HG02610 (cell line): ENCODE data around the gene AGAP1.

ENCODE experiments used
- ATAC-seq: cut with Tn5 transposase; IDR thresholded peaks from one replicate; pipeline ENCODE4 v1.9.1; 2021; ENCODE audit warnings: mild to moderate bottlenecking, moderate library complexity; ENCODE audit not compliant: unreplicated experiment

Gene AGAP1

DNA sequence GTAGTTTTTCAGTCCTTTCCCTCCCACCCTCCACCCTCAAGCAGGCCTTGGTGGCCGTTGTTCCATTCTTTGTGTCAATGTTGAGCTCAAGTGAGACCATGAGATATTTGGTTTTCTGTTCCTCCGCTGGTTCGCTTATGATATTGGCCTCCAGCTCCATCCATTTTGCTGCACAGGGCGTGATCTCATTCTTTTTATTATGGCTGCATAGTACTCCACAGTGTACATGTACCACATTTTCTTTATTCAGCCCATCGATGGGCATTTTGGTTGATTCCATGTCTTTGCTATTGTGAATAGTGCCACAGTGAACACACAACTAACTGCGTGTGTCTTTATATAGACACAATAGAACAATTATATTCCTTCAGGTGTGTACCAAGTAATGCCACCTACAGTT, 14.1 kb downstream of the AGAP1 start:
- ATAC-seq = no peak

DNA sequence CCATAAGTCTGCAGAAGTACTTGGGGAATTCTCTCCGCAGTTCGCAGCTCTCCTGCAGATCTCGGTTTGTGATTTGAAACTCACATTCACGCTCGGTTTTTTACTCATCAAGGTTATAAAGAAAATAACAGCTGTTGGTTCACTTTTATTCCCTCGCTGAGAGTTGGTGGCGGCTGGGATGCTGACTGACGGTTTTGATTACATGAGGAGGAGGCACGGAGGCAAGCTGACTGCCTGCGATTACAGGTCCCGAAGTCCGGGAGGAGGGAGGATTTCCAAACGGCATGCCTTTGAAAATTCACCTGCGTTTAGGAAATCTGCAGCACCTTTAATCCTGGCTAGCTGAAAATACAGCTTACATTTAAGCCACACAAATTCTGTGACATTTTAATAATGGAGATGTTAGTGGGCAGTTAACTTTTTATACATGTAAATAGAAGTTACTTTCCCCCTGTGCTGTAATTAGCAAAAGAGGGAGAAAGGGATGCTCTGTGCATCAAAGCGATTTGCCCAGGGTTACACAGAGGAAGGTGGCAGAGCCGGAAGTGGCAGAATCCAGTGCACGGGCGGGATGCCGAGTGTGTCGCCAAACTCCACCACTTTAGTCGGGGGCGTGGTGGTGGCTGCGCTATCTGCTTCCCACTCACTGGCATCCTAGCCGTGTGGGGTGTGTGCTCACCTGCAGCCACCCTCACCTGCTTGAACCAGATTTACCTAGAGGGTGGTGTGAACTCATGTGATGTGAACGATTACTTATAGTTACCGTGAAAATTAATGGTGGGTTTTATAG, 14.7 kb downstream of the AGAP1 start:
- ATAC-seq = no peak

DNA sequence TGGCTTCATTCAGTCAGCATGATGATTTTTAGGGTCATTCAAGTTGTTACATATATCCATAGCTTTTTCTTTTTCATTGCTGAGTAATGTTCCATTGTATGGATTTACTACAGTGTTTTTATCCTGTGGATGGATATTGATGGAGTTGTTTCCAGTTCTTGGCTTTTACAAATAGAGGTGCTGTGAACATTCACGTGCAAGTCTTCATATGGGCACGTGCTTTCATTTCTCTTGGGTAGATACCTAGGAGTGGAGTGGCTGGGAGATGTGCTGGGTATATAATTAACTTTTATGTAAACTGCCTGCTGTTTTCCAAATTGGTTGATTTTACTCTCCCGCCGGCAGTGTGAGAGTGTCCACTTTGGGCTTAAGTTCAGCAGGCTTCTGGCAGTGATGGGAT, 16.5 kb downstream of the AGAP1 start:
- no peak for ATAC-seq

DNA sequence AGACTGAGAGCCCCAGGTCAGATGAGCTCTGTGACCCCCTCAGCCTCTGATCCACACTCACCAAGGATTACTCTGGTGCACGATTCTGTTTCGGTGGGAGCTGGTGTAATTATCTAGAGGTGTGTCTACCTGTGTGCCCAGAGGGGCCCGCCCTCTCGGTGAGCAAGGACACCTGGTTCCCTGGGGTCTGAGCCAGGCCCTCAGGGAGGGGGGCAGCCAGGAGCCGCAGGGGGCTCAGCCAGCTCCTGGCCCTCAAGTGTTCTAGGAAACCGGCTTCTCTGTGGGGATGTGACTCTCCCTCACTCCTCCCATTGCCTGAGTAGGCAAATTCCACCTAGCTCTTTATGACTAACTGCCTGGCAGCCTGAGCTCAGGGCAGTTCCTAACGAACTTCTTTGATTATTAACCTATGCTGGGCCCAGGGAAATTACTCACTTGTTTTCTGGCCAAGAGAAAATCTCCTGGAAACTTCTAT, 17.4 kb downstream of the AGAP1 start:
- no peak for ATAC-seq

DNA sequence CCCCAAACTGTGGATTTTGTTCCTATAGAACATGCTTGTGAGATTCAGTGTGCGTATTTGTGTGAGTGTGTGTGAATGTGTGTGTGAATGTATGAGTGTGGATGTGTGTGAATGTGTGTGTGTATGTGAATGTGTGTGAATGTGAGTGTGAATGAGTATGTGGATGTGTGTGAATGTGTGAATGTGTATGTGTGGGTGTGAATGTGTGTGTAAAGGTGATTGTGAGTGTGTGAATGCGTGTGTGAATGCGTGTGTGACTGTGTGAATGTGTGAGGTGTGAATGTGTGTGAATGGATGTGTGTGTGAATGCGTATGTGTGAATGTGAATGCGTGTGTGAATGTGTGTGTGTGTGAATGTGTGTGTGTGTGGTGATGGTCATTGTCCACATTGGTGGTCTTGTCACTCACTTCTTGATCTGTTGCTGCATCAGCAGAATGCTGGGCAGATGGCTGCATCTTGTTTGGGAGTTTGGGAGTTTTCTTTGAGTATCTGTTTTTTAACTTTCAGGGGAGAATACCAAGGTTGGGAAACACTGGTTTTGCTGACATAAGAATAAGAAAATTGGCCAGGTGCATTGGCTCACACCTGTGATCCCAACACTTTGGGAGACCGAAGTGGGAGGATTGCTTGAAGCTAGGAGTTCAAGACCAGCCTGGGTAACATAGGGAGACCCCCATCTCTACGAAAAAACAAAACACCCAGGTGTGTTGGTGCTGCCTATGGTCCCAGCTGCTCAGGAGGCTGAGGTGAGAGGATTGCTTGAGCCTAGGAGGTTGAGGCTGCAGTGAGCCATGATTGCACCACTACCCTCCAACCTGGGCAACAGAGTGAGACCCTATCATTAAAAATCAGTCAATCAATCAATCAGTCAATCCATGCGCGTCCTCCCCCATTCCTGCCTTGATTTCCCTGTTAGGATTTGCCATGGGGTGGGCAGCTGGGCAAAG, 18.2 kb downstream of the AGAP1 start:
- no peak for ATAC-seq

DNA sequence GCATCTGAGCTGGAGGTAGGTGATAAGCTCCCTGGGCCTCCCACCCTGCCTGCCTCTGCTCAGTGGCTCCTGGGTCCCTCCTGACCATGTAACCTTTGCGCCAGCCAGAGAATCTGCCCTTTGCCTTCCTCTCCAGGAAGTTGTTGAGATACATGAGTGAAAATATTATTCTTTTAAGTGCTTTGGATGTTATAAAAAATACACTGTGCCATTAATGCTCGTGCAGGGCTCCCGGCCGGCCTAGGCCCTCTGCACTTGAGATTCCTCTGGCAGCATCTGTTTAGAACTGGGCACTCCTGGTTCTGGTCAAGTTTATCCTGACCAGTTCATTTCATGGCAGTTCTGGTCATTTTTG, 18.8 kb downstream of the AGAP1 start:
- no peak for ATAC-seq

DNA sequence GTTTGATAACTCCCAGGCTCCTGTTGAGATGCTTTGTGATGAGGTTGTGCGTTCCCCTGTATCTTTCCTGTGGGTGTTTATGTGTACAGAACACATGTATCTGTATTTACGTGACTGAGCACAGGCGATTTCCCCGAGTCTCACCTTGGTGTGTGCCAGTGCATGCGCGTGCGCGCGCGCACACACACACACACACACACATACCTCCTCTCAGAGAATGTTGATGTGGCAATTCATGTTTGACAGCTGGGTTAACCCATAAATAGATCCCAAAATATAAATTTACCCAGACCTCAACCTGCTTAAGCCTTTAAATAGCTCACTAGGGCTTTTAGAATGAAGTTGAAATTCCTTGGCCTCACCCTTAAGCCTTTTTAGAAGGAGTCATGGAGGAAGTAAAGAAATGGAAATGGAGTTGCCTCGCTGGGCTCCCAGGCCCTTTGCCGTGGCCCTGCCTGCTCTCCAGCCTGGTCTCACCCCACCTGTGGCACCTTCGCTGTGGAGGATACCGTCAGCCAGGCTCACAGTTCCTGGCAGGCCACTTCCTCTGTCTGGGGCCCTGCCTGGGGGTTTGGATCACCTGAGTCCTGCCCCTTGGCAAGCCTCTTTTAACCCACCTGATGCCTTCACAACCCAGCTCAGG, 20.3 kb downstream of the AGAP1 start:
- no peak for ATAC-seq

DNA sequence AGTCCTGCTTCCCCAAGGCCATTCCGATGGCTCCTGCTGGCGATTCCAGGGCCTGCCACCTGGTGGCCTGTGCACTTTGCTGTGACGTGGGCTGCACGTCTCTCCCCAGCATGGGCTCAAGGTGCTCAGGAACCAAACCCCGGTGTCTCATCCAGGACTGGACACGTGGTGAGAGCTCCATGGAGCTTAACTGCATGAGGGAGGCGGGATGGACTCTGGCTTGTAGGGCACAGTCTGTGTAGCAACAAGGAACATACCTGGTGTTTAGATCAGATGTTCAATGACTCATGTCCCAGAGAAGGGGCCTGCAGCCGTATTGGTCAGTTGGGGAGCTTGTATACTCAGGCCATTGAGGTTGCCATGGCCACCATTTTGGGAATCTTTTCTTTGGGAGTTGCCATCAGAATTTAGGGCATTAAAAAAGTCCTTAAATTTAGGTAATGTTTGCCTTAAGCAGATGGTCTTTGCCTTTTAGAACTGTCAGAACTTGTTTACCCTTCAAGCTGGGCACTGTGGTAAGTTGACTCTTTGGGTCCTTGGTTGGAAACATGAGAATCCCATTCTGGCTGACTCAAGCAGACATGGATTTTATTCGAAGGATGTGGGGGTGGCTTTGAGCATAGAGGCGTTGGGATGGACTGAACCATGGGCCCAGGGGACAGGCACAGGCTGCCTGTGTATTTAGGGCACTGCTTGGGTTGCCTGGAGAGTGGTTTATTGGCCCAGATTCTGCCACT, 21.0 kb downstream of the AGAP1 start:
- no peak for ATAC-seq

DNA sequence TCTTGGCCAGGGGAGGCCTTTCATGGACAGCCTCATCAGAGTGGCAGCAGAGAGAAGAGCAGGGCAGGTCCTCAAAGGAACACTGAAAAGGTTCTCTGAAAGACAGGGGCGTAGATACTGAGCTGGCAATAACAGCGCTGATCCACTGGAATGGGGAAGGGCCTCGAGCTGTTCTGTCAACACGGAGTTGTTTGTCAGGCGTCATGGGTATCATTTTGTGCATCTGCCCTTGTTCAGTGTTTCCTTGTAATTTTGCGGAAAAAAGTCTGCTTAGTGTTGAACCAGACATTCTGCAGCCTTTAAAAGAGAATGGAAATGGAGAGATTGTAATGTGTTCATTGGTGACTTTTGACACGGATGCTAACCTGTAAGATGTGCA, 21.5 kb downstream of the AGAP1 start:
- ATAC-seq = no peak

DNA sequence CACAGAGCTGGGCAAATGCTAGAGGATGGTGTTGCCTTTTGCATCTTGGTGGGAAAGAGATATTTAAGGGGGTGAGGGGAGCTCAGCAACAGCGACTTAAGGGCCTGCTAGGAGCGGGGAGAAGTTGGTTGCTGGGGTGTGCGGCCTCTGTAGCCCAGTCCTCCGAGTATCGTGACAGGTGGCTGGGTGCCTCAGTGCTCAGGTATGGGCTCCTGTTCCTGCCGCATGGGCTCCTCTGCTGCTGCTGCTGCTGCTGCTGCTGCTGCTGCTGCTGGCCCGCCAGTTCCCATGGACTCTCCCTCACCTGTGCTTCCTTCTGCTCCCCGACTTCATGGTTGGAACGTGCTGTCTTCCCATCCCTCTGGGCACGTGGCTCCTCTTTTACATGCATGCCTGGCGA, 22.0 kb downstream of the AGAP1 start:
- no peak for ATAC-seq

DNA sequence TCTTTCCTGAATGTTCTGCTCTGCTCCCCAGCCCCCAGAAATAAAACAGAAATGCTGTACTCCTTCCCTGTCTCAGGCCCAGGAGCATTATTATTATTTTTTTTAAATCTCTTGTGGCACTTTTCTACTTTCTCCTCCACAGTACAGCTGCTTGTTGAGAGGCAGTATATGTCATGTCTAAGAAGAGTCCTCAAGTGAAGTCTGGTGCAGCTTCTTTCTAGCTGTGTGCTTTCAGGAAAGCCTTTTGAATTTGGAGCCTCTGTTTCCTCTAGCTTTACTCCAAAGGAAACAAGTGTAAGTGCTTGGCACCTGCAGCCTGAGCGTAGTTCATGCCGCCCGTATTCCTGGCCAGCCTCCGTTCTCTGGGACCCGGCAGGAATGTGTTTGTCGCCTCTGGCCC, 22.4 kb downstream of the AGAP1 start:
- ATAC-seq = no peak

DNA sequence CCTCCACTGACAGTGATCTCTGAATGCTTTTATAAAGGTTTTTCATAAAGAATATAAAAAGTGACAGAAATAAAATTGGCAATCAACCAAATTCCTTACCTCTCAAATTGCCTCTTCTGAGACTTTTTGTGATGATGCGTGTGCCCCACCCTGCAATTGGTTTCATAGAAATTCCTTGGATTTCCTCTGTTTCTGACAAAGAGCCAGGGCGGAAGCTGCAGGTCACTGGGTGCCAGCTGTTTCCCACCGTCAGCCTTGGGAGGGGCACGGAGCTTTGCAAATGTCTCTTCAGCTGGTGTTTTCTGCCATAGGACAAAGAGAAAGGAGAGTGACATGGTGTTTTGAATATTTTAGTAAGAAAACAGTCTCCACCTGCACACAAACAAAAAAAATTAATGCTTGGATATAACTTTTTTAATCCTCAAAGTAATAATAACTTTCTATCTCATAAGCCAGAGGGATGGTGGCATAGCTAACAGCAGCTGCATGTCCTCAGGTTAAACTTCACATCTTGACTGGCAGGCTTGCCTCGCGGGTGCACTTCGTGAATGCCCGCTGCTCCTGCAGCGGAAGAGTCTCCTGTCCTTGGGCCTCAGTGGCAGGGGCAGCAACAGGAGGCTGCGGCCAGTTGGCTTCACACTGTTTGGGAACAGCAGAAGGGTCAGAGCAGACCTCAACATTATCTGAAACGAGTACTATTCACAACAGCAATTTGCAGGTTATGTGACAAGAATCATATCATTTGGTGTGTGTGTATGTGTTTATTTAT, 24.7 kb downstream of the AGAP1 start:
- no peak for ATAC-seq

DNA sequence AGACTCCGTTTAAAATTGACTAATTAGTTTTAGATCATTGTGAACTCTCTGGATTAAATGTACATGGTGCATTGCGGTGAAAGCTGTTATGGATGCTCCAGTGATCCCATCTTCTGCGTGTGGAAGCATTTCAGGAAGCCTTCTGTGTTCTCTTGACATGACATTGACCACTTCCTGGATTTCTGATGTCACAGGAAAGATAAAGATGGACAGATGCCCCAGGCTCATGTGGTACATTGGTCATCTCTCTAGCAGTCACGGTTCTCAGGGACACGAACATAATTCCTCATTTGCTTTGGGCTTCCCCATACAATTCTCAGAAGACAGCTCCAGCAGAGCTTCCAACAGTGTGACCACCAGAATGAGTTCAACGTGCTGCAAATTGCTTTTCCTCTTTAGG, 26.9 kb downstream of the AGAP1 start:
- ATAC-seq = no peak

DNA sequence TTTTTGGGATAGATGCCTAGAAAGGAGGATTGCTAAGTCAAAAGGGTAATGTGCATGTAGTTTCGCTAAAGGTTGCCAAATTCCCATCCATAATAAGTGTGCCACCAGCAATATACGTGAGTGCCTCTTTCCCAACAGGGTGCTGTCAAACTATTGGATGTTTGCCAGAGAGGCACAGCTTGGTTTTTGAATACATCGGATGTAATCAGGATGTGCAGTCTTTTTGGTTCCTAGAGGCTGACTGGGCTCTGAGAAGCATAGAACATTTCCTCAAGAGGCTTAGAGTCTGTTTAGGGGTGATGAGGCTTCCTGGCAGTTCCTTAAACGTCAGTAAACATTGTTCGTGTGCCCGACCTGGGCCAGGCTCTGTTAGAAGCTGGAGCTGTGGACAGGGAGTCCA, 28.0 kb downstream of the AGAP1 start:
- no peak for ATAC-seq

DNA sequence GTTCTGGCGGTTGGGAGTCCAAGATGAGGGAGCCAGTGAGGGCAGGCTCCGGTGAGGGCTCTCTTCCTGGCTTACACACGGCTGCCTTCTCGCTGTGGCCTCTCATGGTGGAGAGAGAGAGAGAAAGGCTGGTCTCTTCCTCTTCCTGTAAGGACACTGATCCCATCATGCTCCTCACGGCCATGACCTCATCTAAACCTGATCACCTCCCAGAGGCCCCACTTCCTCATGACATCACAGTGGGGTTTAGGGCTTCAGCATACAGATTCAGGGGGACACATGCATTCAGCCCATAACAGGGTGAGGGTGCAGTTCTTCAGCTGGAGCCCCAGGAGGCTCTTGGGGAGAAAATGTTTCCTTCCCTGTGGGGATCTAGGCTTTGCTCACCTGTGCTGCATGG, 29.2 kb downstream of the AGAP1 start:
- no peak for ATAC-seq

DNA sequence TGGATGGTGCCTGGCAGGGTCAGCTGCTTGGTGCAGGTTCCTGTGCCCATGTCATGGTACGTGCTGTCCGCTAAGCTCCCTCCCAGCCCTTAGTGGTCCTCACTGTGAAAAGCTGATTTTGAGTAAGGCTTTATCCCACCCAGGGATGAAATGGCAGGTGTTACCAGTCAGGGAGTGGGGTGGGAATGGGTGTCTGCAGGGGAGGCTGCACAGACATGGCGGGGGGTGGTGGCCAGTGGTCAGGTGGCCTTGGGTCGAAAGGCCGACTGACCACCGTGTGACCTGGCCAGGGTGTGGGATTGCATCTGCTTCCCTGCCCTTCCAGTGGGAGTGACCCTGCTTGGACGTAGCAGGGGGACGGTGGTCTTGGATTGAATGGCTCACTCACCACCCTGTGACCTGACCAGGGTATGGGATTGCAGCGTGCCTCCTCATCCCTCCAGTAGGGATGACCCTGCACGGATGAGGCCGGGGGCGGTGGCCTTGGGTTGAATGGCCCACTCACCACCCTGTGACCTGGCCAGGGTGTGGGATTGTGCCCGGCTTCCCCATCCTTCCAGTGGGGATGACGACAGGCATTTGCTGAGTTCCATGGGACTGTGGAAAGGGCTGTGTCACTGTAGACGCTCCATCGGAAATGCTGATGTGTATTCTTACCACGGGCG, 29.8 kb downstream of the AGAP1 start:
- ATAC-seq = no peak

DNA sequence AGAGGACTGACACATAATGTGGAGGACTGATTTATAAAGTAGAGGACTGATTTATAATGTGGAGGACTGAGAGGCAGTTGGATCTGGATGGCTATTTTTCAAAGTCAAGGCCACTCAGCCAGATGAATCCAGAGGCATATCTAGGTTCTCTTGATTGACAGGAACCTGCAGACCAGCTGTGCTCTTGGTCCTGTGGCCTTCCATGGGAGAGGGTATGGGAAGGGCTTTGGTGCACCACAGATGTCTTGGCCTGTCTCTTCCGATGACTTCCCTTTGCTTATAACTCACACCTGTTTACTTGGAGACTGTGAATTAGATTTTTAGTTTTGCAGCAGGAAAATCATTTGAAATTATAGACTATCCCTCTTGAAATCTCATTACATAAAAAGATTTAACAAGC, 32.3 kb downstream of the AGAP1 start:
- ATAC-seq = no peak

DNA sequence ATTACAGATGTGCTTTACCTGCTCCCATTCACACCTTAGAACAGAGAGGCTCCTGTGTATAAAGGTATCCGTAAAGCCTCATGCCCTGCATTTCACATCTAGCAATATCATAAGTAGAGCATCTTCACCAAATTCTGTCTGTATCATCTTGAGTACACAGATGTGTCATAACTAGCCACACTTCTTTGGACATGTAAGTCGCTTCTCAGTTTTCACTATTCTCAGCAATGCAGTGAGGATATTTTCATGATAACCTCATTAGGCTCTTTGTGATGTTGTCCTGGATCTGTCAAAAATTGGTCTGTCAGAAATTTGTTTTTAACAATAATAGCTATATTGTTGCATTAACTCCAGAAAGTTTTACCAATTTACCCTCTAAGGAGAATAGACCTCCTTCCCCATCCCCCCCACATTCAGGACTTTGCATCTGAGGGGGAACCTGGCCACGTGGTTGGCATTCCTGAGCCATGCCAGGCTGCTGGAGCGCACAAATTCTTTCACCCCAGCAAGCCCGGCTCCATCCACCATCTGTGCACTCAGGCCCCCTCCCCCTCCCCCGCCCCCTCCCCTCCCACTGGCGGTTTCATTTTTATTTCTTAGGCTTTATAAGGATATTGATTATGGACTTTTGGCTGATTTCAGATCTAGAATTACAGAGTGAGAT, 34.1 kb downstream of the AGAP1 start:
- ATAC-seq = no peak

DNA sequence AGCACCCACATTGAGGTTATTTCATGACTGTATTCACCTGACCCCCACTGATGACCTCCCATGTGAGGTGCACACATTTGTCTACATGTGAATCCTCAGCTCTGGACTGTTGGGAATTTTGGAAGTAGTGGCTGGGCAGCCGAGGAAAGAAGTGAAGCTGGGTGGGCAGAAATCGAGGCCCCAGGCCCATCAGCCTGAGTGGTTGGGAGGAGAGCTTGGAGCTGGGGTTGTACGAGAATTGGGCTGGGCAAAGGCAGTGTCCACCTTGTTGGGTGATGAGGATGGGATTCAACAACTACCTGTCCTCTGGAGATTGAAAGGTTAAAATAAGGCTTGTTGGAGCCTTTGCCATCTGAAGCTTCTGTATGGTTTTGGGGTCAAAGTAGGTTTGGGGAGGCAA, 35.8 kb downstream of the AGAP1 start:
- no peak for ATAC-seq
